C4-2B (cell line): Measurements from ENCODE around the gene ABCG2.

Experiments used
- H3K27ac ChIP-seq: fragments of 450-650 bp; 2 replicates; pipeline ENCODE4 v1.5.1; 2017
- CTCF ChIP-seq: fragments of 450-650 bp; conservative IDR thresholded peaks from 2 replicates; pipeline ENCODE4 v1.5.1; 2017; ENCODE audit warnings: mild to moderate bottlenecking
- ZFX ChIP-seq: fragments of 450-650 bp; IDR thresholded peaks from 2 replicates; pipeline ENCODE4 v1.6.1; 2017

Gene ABCG2

GRCh38 chr4:88144866-88145300 is 13.6 kb downstream of the ABCG2 start:
- TF ChIP-seq ZFX (no peak), CTCF (no peak)
- H3K27ac ChIP-seq: no peak overlapping the region; the same call in 1 of the 2 replicates

- TF ChIP-seq ZFX: no peak
- no peak for TF ChIP-seq CTCF
- no peak overlapping the region for H3K27ac ChIP-seq
These were observed 14.4 kb downstream of the ABCG2 start for GRCh38 chr4:88144048-88144447.

GRCh38 chr4:88143504-88143903 is 14.9 kb downstream of the ABCG2 start:
- H3K27ac ChIP-seq: no peak overlapping the region
- TF ChIP-seq ZFX: no peak
- TF ChIP-seq CTCF: no peak

- H3K27ac ChIP-seq: no peak overlapping the region
- TF ChIP-seq CTCF: no peak
- no peak for TF ChIP-seq ZFX
These were observed 19.9 kb downstream of the ABCG2 start for GRCh38 chr4:88138561-88138960.

GRCh38 chr4:88137112-88137511 is 21.3 kb downstream of the ABCG2 start:
- TF ChIP-seq CTCF: no peak
- TF ChIP-seq ZFX: no peak
- H3K27ac ChIP-seq: no peak overlapping the region

GRCh38 chr4:88136249-88136648 is 22.2 kb downstream of the ABCG2 start:
- TF ChIP-seq ZFX (no peak), CTCF (no peak)

GRCh38 chr4:88135356-88135663 is 23.1 kb downstream of the ABCG2 start:
- TF ChIP-seq CTCF (no peak), ZFX (no peak)
- no peak overlapping the region for H3K27ac ChIP-seq

More at GRCh38 chr4:88136249-88136648, 22.2 kb downstream of the ABCG2 start:
- H3K27ac ChIP-seq: no peak overlapping the region
